Lower leg skin (tissue), 4 donors: ENCODE results near the gene CYP17A1. TPM values are rescaled to one million over a fixed set of nuclear protein-coding genes. Genes with fewer than 3 reads are reported as not detected.

Source experiments
- DNase-seq, 2 donors: peaks; one replicate each; pipeline ENCODE4 v3.0.0-alpha.2; 2019; ENCODE audit warnings: low spot score in 2 of 2
- H3K4me3 ChIP-seq: fragments of 200-600 bp; sonication (generic); 2 replicates; pipeline ENCODE4 v1.5.1; 2017; ENCODE audit warnings: mild to moderate bottlenecking, low read depth; ENCODE audit not compliant: poor library complexity, severe bottlenecking
- POLR2A ChIP-seq, 2 donors: fragments of 450-650 bp; IDR thresholded peaks; one replicate each; pipeline ENCODE4 v1.6.1; 2016 to 2017; ENCODE audit warnings: antibody characterized with exemption in 2 of 2, mild to moderate bottlenecking in 1 of 2, moderate library complexity in 1 of 2
- WGBS, 2 donors: methylation state at CpG; one replicate each; pipeline ENCODE4 v1.1.5; 2018; 5-methylcytosine and 5-hydroxymethylcytosine counted together
- intact Hi-C: fragments of 100-400 bp; cut with DNase I; formaldehyde crosslinking; loops from one replicate; pipeline ENCODE4 v1.15.0; 2023; ENCODE audit warnings: low total_unique reads
- total RNA-seq, 4 donors: library from RNA; depleted of rRNA; stranded (reverse); fragments of >200 nt; gene quantifications; one replicate each; pipeline ENCODE4 v1.1.0, GENCODE V29; 2016
- TF ChIP-seq, protein P1 (sequence below), 3 donors: fragments of 450-650 bp; IDR thresholded peaks; one replicate each; pipeline ENCODE4 v1.5.1; 2016; ENCODE audit warnings: antibody characterized with exemption in 3 of 3, mild to moderate bottlenecking in 3 of 3, moderate library complexity in 2 of 3

Gene CYP17A1
- total RNA-seq, 4 donors from 2014 or later, result 0.26 TPM; not detected in 3

DNA sequence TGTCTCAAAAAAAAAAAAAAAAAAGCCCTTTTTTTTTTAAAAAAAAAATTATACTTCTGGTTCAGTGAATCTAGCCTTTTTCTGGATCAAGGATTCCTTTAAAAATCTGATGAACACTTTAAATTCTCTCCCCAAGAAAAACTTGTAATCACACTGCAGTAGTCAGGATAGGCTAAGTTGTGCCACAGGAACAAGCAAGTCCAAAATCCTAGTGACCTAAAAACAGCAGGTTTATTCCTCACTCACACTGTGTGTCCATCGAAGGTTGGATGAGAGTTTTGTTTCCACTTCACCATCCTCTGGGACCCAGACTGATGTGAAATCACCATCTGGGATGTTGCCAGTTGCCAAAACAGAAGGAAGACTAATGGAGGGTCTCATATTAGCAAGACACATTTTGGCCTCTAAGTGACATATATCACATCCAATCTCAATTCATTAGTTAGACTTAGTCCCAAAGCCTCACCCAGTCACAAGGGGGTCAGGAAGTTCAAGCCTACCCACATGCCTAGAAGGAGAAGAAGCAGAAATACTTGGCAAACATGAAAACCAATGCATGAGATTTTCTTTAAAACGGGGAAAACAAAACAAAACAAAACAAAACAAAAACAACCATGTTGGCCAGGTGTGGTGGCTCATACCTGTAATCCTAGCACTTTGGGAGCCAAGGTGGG lies 32.7 kb downstream of the CYP17A1 start:
- WGBS, 2 donors, result 83 to 86% methylated on average over 2 of the region's 2 CpGs
- intact Hi-C loops, result no loop called here
- DNase-seq, result no peak
- no peak overlapping the region for H3K4me3 ChIP-seq
- TF ChIP-seq, protein P1, sequence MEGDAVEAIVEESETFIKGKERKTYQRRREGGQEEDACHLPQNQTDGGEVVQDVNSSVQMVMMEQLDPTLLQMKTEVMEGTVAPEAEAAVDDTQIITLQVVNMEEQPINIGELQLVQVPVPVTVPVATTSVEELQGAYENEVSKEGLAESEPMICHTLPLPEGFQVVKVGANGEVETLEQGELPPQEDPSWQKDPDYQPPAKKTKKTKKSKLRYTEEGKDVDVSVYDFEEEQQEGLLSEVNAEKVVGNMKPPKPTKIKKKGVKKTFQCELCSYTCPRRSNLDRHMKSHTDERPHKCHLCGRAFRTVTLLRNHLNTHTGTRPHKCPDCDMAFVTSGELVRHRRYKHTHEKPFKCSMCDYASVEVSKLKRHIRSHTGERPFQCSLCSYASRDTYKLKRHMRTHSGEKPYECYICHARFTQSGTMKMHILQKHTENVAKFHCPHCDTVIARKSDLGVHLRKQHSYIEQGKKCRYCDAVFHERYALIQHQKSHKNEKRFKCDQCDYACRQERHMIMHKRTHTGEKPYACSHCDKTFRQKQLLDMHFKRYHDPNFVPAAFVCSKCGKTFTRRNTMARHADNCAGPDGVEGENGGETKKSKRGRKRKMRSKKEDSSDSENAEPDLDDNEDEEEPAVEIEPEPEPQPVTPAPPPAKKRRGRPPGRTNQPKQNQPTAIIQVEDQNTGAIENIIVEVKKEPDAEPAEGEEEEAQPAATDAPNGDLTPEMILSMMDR (IDR thresholded peaks at IDR 0.05), result no peak
- TF ChIP-seq POLR2A (IDR thresholded peaks at IDR 0.05), result no peak

DNA sequence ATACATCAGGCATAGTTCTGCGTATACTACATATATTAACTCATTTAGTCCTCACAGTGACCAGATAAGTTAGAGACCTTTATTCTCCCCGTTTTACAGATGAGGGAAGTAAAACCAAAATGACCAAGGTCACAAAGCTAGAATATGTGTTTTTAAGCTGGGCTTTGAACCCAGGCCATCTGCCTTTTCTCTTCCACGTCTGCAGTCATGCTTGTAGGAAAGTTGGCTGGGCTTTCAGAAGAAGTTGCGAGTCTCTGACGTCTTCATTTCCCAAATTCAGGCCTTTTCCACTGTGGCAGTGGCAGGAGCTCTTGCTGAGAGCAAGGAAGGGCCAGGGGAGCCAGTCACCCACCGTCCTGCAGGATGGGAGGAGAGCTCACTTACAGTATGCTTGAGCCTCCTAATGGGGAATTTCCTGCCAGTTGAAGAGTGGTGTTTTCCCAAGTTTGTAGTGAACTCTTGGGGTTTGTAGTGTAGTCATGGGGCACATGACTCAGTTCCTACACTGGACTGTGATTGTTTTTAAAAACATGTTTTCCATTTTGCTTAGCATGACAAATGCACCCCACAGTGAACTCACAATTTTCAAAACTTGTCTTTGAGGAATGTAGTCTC lies 34.2 kb downstream of the CYP17A1 start:
- TF ChIP-seq, protein P1 (IDR thresholded peaks at IDR 0.05), result no peak
- TF ChIP-seq POLR2A (IDR thresholded peaks at IDR 0.05), result no peak
- DNase-seq, result peak in 1 of 2 donors; percentile 61
- no peak overlapping the region for H3K4me3 ChIP-seq
- WGBS, 2 donors, result 46 to 55% methylated on average over 6 of the region's 6 CpGs
- intact Hi-C loops, result no loop called here

DNA sequence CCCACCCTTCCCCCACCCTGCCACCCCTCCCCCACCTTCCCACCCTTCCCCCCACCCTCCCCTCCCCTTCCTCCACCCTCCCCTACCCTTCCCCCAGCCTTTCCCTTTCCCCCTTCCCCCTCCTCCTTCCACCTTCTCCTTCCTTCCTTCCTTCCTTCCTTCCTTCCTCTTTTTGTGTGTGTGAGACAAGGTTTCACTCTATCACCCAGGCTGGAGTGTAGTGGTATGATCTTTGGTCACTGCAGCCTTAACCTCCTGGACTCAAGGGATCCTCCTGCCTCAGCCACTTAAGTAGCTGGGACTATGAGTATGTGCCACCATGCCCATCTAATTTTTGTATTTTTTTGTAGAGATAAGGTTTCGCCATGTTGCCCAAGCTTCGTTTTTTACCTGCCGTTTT lies 35.2 kb downstream of the CYP17A1 start:
- TF ChIP-seq POLR2A (IDR thresholded peaks at IDR 0.05), result no peak
- intact Hi-C loops, result no loop called here
- H3K4me3 ChIP-seq, result no peak overlapping the region
- no peak for DNase-seq
- 42 to 61% methylated on average over 3 of the region's 3 CpGs for WGBS, 2 donors

DNA sequence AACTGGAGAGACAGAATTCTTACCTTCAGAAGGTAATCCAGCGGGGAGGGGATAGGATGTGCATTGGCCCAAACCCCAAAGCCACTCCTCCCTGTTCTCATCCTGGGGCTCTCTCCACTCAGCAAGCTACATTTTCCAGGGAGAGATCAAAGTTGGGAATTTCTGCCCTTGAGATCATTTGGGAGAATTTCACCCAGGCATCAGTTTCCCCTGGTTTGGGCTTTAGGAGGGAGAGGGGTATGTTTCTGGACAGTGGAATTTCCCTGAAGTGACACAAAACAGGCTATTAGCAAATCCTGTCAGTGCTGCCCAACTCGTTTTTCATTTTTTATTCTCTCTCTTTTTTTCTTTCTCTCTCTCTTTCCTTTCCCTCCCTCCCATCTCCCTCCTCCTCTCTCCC lies 35.7 kb downstream of the CYP17A1 start:
- H3K4me3 ChIP-seq, result no peak overlapping the region
- no peak for TF ChIP-seq POLR2A (IDR thresholded peaks at IDR 0.05)
- TF ChIP-seq, protein P1 (IDR thresholded peaks at IDR 0.05), result no peak
- 29 to 42% methylated on average over 2 of the region's 2 CpGs for WGBS, 2 donors
- intact Hi-C loops, result no loop called here
- DNase-seq, result no peak

DNA sequence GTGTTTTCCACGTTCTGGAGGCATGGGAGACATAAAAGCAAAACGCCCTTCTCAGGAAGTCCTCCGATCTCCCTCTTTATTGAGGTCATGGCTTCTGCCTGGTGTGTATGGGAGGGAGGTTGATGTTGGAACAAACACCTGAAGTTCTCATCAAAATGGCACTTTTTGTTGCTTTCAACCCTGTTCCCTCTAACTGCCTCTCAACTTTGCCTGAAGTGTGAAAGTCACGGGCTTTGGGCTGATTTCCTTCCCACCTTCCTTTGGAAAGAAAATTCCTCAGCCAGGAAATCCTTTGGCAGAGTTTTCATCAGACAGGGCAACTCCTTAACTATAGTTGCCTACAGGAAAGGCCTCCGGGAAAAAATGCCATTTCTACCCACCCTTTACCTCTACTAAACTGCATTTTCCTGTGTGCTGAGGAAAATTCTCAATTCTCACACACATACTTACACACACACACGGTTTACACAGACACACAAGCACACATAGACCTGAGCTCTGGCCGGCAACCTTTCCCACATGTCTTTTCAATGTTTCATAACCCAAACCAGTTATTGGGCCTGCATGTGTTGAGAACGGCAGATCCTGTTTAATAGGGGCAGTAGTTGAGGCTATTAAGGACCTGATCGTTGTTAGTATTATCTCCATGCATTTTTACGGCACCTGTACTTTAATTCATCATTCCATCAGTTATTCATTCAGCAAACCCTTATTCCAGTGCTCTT lies 36.4 kb downstream of the CYP17A1 start:
- H3K4me3 ChIP-seq, result no peak overlapping the region
- no peak for DNase-seq
- 50 to 51% methylated on average over 10 of the region's 10 CpGs for WGBS, 2 donors
- no peak for TF ChIP-seq POLR2A (IDR thresholded peaks at IDR 0.05)
- TF ChIP-seq, protein P1 (IDR thresholded peaks at IDR 0.05), result no peak
- intact Hi-C loops, result no loop called here
